ENCODE measurements around the gene HPCAL1. TPM values are rescaled to one million over a fixed set of nuclear protein-coding genes. Genes with fewer than 3 reads are reported as not detected.

The HPCAL1 gene
- total RNA-seq, 1 experiment from 2014 or later = 159 TPM

- Histone ChIP-seq H3K4me3 (no peak overlapping the region), H3K9me3 (no peaks in the 10 kb centered on the region), H3K36me3 (peaks cover 42% of the 10 kb centered on the region), H3K27me3 (no peaks in the 10 kb centered on the region)
- no peak for DNase-seq
Measured at GRCh38 chr2:10400978-10401951, 98.6 kb downstream of the HPCAL1 start.

GRCh38 chr2:10402062-10402585 is 99.4 kb downstream of the HPCAL1 start:
- Histone ChIP-seq H3K9me3 (no peaks in the 10 kb centered on the region), H3K4me3 (no peak overlapping the region), H3K36me3 (peaks cover 51% of the 10 kb centered on the region), H3K27me3 (no peaks in the 10 kb centered on the region)
- DNase-seq = peak; percentile 80

GRCh38 chr2:10402653-10403215 is 100.0 kb downstream of the HPCAL1 start:
- DNase-seq = no peak
- Histone ChIP-seq H3K9me3 (no peaks in the 10 kb centered on the region), H3K36me3 (peaks cover 55% of the 10 kb centered on the region), H3K4me3 (no peak overlapping the region), H3K27me3 (no peaks in the 10 kb centered on the region)

GRCh38 chr2:10404324-10405143 is 101.8 kb downstream of the HPCAL1 start:
- DNase-seq = peak; percentile 88
- no peak overlapping the region for H3K4me3 ChIP-seq
- peaks cover 62% of the 10 kb centered on the region for H3K36me3 ChIP-seq
- H3K27me3 ChIP-seq = no peaks in the 10 kb centered on the region
- H3K9me3 ChIP-seq = no peaks in the 10 kb centered on the region

- no peaks in the 10 kb centered on the region for H3K9me3 ChIP-seq
- peaks cover 58% of the 10 kb centered on the region for H3K36me3 ChIP-seq
- no peaks in the 10 kb centered on the region for H3K27me3 ChIP-seq
- peak; percentile 97 for DNase-seq
- no peak overlapping the region for H3K4me3 ChIP-seq
Measured at GRCh38 chr2:10405448-10405847, 102.7 kb downstream of the HPCAL1 start.

- Histone ChIP-seq H3K27me3 (no peaks in the 10 kb centered on the region), H3K9me3 (no peaks in the 10 kb centered on the region)
- DNase-seq = no peak
Measured at GRCh38 chr2:10406016-10406415, 103.3 kb downstream of the HPCAL1 start.

GRCh38 chr2:10406491-10407188 is 103.9 kb downstream of the HPCAL1 start:
- no peaks in the 10 kb centered on the region for H3K27me3 ChIP-seq
- no peaks in the 10 kb centered on the region for H3K9me3 ChIP-seq
- H3K36me3 ChIP-seq = peaks cover 58% of the 10 kb centered on the region
- DNase-seq = no peak
- H3K4me3 ChIP-seq = no peak overlapping the region

More at GRCh38 chr2:10406016-10406415, 103.3 kb downstream of the HPCAL1 start:
- Histone ChIP-seq H3K4me3 (no peak overlapping the region), H3K36me3 (peaks cover 58% of the 10 kb centered on the region)

- no peak for DNase-seq
- Histone ChIP-seq H3K36me3 (peaks cover 61% of the 10 kb centered on the region), H3K9me3 (no peaks in the 10 kb centered on the region), H3K27me3 (no peaks in the 10 kb centered on the region), H3K4me3 (no peak overlapping the region)
Measured at GRCh38 chr2:10407432-10407831, 104.7 kb downstream of the HPCAL1 start.

- no peak overlapping the region for H3K4me3 ChIP-seq
- no peaks in the 10 kb centered on the region for H3K9me3 ChIP-seq
- peaks cover 66% of the 10 kb centered on the region for H3K36me3 ChIP-seq
- peak; percentile 92 for DNase-seq
- H3K27me3 ChIP-seq = no peaks in the 10 kb centered on the region
Measured at GRCh38 chr2:10407841-10408648, 105.3 kb downstream of the HPCAL1 start.

GRCh38 chr2:10408649-10409579 is 106.2 kb downstream of the HPCAL1 start:
- H3K27me3 ChIP-seq = no peaks in the 10 kb centered on the region
- no peak overlapping the region for H3K4me3 ChIP-seq
- peak; percentile 67 for DNase-seq
- H3K36me3 ChIP-seq = peaks cover 70% of the 10 kb centered on the region
- no peaks in the 10 kb centered on the region for H3K9me3 ChIP-seq

GRCh38 chr2:10410001-10410822 is 107.5 kb downstream of the HPCAL1 start:
- Histone ChIP-seq H3K27me3 (no peaks in the 10 kb centered on the region), H3K36me3 (peaks cover 74% of the 10 kb centered on the region), H3K9me3 (no peaks in the 10 kb centered on the region), H3K4me3 (no peak overlapping the region)
- DNase-seq = no peak

- DNase-seq = no peak
- no peak overlapping the region for H3K4me3 ChIP-seq
- H3K9me3 ChIP-seq = no peaks in the 10 kb centered on the region
- H3K27me3 ChIP-seq = no peaks in the 10 kb centered on the region
- H3K36me3 ChIP-seq = peaks cover 76% of the 10 kb centered on the region
Measured at GRCh38 chr2:10410823-10411437, 108.2 kb downstream of the HPCAL1 start.

GRCh38 chr2:10411557-10411956 is 108.9 kb downstream of the HPCAL1 start:
- Histone ChIP-seq H3K27me3 (no peaks in the 10 kb centered on the region), H3K36me3 (peaks cover 74% of the 10 kb centered on the region), H3K4me3 (no peak overlapping the region), H3K9me3 (no peaks in the 10 kb centered on the region)
- no peak for DNase-seq

Measured in MG63 (cell line).